ENCODE measurements around the gene SLCO4A1.

SLCO4A1 gene

GRCh38 chr20:62634330-62634967 lies 7.9 kb upstream of the SLCO4A1 start:
- Histone ChIP-seq H4K12ac (ENCODE audit: low read depth, low read length) (no peak overlapping the region), H3K14ac (ENCODE audit: low read length) (peak overlapping the region; percentile 20), H2BK5ac (ENCODE audit: low read depth, low read length, poor library complexity) (no peak overlapping the region), H2BK120ac (ENCODE audit: insufficient read depth, low read length, poor library complexity) (peak overlapping the region; percentile 41), H2AFZ (ENCODE audit: insufficient read depth, low read length, poor library complexity) (no peak overlapping the region), H3K4me2 (ENCODE audit: low read length) (no peak overlapping the region), H3K79me1 (ENCODE audit: low read length) (peaks cover 4% of the 10 kb centered on the region), H3K36me3 (ENCODE audit: control insufficient read depth in 1 of 2, insufficient read depth in 2 of 2, low read length in 2 of 2) (no peaks in the 10 kb centered on the region), H2AK5ac (ENCODE audit: low read length) (peak overlapping the region; percentile 62), H3K18ac (ENCODE audit: low read length) (no peak overlapping the region), H3K23ac (ENCODE audit: low read length) (no peak overlapping the region), H4K91ac (ENCODE audit: low read depth, low read length) (peak overlapping the region; percentile 75), H3K27ac (ENCODE audit: low read depth, low read length) (no peak overlapping the region), H3K4me1 (ENCODE audit: control insufficient read depth in 1 of 2, insufficient read depth in 2 of 2, low read length in 2 of 2) (peaks cover 11% of the 10 kb centered on the region in 2 experiments), H3K4me3 (ENCODE audit: low read depth, low read length) (no peak overlapping the region), H3K9me3 (ENCODE audit: insufficient read depth, low read depth, low read length) (no peaks in the 10 kb centered on the region), H3K79me2 (ENCODE audit: control insufficient read depth, insufficient read depth, low read length, poor library complexity) (peaks cover 2% of the 10 kb centered on the region), H3K9ac (ENCODE audit: low read length) (no peak overlapping the region), H2BK12ac (ENCODE audit: low read length) (peak overlapping the region; percentile 18), H3K4ac (ENCODE audit: low read depth, low read length) (no peak overlapping the region), H3K27me3 (ENCODE audit: insufficient read depth, low read length) (no peaks in the 10 kb centered on the region), H4K8ac (ENCODE audit: low read depth, low read length) (no peak overlapping the region)
- no CpG with 5 or more reads among the region's 17 CpGs for WGBS (ENCODE audit: extremely low coverage, insufficient coverage, insufficient read length)
- DNase-seq, result peak in 1 of 2 donors; percentile 28

DNA sequence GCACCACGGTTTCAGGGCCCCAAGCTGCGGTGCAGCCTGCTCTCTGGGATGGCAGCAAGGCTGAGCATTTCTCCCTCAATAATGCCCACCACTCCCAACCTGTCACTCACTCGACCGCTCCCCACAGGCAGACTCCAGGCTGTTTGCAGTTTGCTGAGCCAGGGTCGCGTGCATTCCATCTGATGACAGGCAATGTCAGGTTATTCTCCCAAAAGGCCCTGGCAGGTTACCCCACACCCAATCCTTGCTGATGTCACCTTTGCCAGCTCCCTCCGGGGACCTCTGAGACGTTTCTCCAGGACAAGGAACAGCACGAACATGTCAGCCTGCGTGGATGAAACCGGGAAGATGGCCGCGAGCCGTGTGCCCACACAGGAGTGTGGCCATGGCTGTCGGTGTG lies 7.1 kb upstream of the SLCO4A1 start:
- H3K4me3 ChIP-seq (ENCODE audit: low read depth, low read length), result no peak overlapping the region
- H3K9me3 ChIP-seq (ENCODE audit: insufficient read depth, low read depth, low read length), result no peaks in the 10 kb centered on the region
- H3K9ac ChIP-seq (ENCODE audit: low read length), result no peak overlapping the region
- H2AFZ ChIP-seq (ENCODE audit: insufficient read depth, low read length, poor library complexity), result no peak overlapping the region
- no peak overlapping the region for H3K4me2 ChIP-seq (ENCODE audit: low read length)
- H2BK120ac ChIP-seq (ENCODE audit: insufficient read depth, low read length, poor library complexity), result peak overlapping the region; percentile 41
- no peak overlapping the region for H3K4ac ChIP-seq (ENCODE audit: low read depth, low read length)
- peak overlapping the region; percentile 52 for H2AK5ac ChIP-seq (ENCODE audit: low read length)
- H4K12ac ChIP-seq (ENCODE audit: low read depth, low read length), result no peak overlapping the region
- H3K4me1 ChIP-seq (ENCODE audit: control insufficient read depth in 1 of 2, insufficient read depth in 2 of 2, low read length in 2 of 2), result peaks cover 11% of the 10 kb centered on the region in 2 experiments
- H4K8ac ChIP-seq (ENCODE audit: low read depth, low read length), result no peak overlapping the region
- H3K27me3 ChIP-seq (ENCODE audit: insufficient read depth, low read length), result no peaks in the 10 kb centered on the region
- H3K36me3 ChIP-seq (ENCODE audit: control insufficient read depth in 1 of 2, insufficient read depth in 2 of 2, low read length in 2 of 2), result no peaks in the 10 kb centered on the region
- no peak overlapping the region for H3K14ac ChIP-seq (ENCODE audit: low read length)
- H2BK5ac ChIP-seq (ENCODE audit: low read depth, low read length, poor library complexity), result no peak overlapping the region
- WGBS (ENCODE audit: extremely low coverage, insufficient coverage, insufficient read length), result no CpG with 5 or more reads among the region's 15 CpGs
- no peak overlapping the region for H3K27ac ChIP-seq (ENCODE audit: low read depth, low read length)
- H3K79me1 ChIP-seq (ENCODE audit: low read length), result peaks cover 4% of the 10 kb centered on the region
- peak in 1 of 2 donors; percentile 59 for DNase-seq
- no peak overlapping the region for H2BK12ac ChIP-seq (ENCODE audit: low read length)
- peak overlapping the region; percentile 50 for H4K91ac ChIP-seq (ENCODE audit: low read depth, low read length)
- H3K23ac ChIP-seq (ENCODE audit: low read length), result no peak overlapping the region
- H3K79me2 ChIP-seq (ENCODE audit: control insufficient read depth, insufficient read depth, low read length, poor library complexity), result peaks cover 2% of the 10 kb centered on the region
- no peak overlapping the region for H3K18ac ChIP-seq (ENCODE audit: low read length)

DNA sequence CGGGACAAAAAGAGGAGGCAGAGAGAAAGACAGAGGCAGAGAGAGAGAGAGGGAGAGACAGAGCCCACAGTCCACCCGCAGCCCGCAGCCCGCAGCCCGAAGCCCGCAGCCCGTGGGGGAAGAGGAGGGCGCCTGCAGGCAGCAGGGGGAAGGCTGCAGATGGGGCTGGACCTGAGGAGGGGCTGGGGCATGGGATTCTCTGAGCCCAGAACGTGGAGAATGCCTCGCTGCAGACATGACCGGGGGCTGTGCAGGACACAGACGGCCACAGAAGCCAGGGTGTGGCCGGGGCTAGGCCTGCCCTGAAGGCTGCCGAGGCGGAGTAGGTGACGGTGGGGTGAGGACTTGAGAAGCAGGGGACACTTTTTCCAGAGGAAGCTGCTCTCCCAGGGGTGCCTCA lies 6.5 kb upstream of the SLCO4A1 start:
- Histone ChIP-seq H2BK5ac (ENCODE audit: low read depth, low read length, poor library complexity) (no peak overlapping the region), H3K79me1 (ENCODE audit: low read length) (peaks cover 4% of the 10 kb centered on the region), H3K79me2 (ENCODE audit: control insufficient read depth, insufficient read depth, low read length, poor library complexity) (peaks cover 2% of the 10 kb centered on the region), H4K91ac (ENCODE audit: low read depth, low read length) (no peak overlapping the region), H3K9ac (ENCODE audit: low read length) (no peak overlapping the region), H3K23ac (ENCODE audit: low read length) (no peak overlapping the region), H3K27ac (ENCODE audit: low read depth, low read length) (no peak overlapping the region), H3K27me3 (ENCODE audit: insufficient read depth, low read length) (peaks cover 2% of the 10 kb centered on the region), H3K4me3 (ENCODE audit: low read depth, low read length) (no peak overlapping the region), H4K12ac (ENCODE audit: low read depth, low read length) (no peak overlapping the region), H3K4ac (ENCODE audit: low read depth, low read length) (no peak overlapping the region), H4K8ac (ENCODE audit: low read depth, low read length) (peak overlapping the region; percentile 16), H3K14ac (ENCODE audit: low read length) (no peak overlapping the region), H2BK12ac (ENCODE audit: low read length) (no peak overlapping the region), H3K18ac (ENCODE audit: low read length) (no peak overlapping the region), H2AK5ac (ENCODE audit: low read length) (no peak overlapping the region), H2BK120ac (ENCODE audit: insufficient read depth, low read length, poor library complexity) (peak overlapping the region; percentile 2), H3K9me3 (ENCODE audit: insufficient read depth, low read depth, low read length) (no peaks in the 10 kb centered on the region), H3K4me2 (ENCODE audit: low read length) (no peak overlapping the region), H3K36me3 (ENCODE audit: control insufficient read depth in 1 of 2, insufficient read depth in 2 of 2, low read length in 2 of 2) (no peaks in the 10 kb centered on the region), H3K4me1 (ENCODE audit: control insufficient read depth in 1 of 2, insufficient read depth in 2 of 2, low read length in 2 of 2) (peaks cover 11% of the 10 kb centered on the region in 2 experiments), H2AFZ (ENCODE audit: insufficient read depth, low read length, poor library complexity) (no peak overlapping the region)
- peak; percentile 93 to 95 for DNase-seq
- no CpG with 5 or more reads among the region's 16 CpGs for WGBS (ENCODE audit: extremely low coverage, insufficient coverage, insufficient read length)

- no CpG with 5 or more reads among the region's 16 CpGs for WGBS (ENCODE audit: extremely low coverage, insufficient coverage, insufficient read length)
- H2BK12ac ChIP-seq (ENCODE audit: low read length), result no peak overlapping the region
- no peak overlapping the region for H4K8ac ChIP-seq (ENCODE audit: low read depth, low read length)
- H4K91ac ChIP-seq (ENCODE audit: low read depth, low read length), result peak overlapping the region; percentile 80
- no peak overlapping the region for H3K23ac ChIP-seq (ENCODE audit: low read length)
- H3K79me2 ChIP-seq (ENCODE audit: control insufficient read depth, insufficient read depth, low read length, poor library complexity), result peaks cover 2% of the 10 kb centered on the region
- no peak overlapping the region for H3K9ac ChIP-seq (ENCODE audit: low read length)
- H3K27ac ChIP-seq (ENCODE audit: low read depth, low read length), result no peak overlapping the region
- H3K18ac ChIP-seq (ENCODE audit: low read length), result no peak overlapping the region
- no peak overlapping the region for H4K12ac ChIP-seq (ENCODE audit: low read depth, low read length)
- peaks cover 4% of the 10 kb centered on the region for H3K79me1 ChIP-seq (ENCODE audit: low read length)
- peaks cover 7% of the 10 kb centered on the region for H3K27me3 ChIP-seq (ENCODE audit: insufficient read depth, low read length)
- H3K4me2 ChIP-seq (ENCODE audit: low read length), result no peak overlapping the region
- peak overlapping the region; percentile 32 for H2BK120ac ChIP-seq (ENCODE audit: insufficient read depth, low read length, poor library complexity)
- H2BK5ac ChIP-seq (ENCODE audit: low read depth, low read length, poor library complexity), result no peak overlapping the region
- no peak overlapping the region for H2AK5ac ChIP-seq (ENCODE audit: low read length)
- H3K14ac ChIP-seq (ENCODE audit: low read length), result peak overlapping the region; percentile 12
- no peak overlapping the region for H3K4ac ChIP-seq (ENCODE audit: low read depth, low read length)
- peaks cover 11% of the 10 kb centered on the region in 2 experiments for H3K4me1 ChIP-seq (ENCODE audit: control insufficient read depth in 1 of 2, insufficient read depth in 2 of 2, low read length in 2 of 2)
- H3K4me3 ChIP-seq (ENCODE audit: low read depth, low read length), result no peak overlapping the region
- no peaks in the 10 kb centered on the region for H3K9me3 ChIP-seq (ENCODE audit: insufficient read depth, low read depth, low read length)
- no peaks in the 10 kb centered on the region for H3K36me3 ChIP-seq (ENCODE audit: control insufficient read depth in 1 of 2, insufficient read depth in 2 of 2, low read length in 2 of 2)
- H2AFZ ChIP-seq (ENCODE audit: insufficient read depth, low read length, poor library complexity), result no peak overlapping the region
- DNase-seq, result no peak
Measured at GRCh38 chr20:62636446-62636845, 5.9 kb upstream of the SLCO4A1 start.

Data from trophoblast cell (in vitro differentiated cells and primary cell).